ENCODE data around the gene ULK3.

DNA sequence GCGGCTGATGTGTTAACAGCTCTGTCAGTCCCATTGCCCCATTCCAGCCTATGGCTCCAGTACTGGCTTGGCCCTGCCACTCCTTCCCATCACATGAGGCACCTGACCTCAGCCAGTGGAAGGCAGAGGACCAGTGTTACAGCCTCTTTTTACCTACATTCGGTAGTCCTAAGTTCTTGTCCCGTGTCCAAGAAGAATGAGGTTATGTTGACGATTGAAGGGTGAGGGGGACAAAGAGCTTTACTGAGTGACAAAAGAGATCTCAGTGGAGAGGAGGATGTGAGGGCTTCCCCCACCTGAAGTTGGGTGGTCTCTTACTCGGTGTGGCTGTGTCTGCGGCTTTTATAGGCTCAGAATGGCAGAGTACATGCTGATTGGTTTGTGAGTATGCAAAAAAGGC lies 39.6 kb upstream of the ULK3 start:
- TF ChIP-seq, protein P1, sequence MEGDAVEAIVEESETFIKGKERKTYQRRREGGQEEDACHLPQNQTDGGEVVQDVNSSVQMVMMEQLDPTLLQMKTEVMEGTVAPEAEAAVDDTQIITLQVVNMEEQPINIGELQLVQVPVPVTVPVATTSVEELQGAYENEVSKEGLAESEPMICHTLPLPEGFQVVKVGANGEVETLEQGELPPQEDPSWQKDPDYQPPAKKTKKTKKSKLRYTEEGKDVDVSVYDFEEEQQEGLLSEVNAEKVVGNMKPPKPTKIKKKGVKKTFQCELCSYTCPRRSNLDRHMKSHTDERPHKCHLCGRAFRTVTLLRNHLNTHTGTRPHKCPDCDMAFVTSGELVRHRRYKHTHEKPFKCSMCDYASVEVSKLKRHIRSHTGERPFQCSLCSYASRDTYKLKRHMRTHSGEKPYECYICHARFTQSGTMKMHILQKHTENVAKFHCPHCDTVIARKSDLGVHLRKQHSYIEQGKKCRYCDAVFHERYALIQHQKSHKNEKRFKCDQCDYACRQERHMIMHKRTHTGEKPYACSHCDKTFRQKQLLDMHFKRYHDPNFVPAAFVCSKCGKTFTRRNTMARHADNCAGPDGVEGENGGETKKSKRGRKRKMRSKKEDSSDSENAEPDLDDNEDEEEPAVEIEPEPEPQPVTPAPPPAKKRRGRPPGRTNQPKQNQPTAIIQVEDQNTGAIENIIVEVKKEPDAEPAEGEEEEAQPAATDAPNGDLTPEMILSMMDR (IDR thresholded peaks at IDR 0.05 in 2 of 3, conservative IDR thresholded peaks at IDR 0.05 in 1 of 3; ENCODE audit: borderline replicate concordance in 1 of 3, insufficient read depth in 1 of 3, low read depth in 2 of 3, low read length in 2 of 3): no peak
- TF ChIP-seq EZH2phosphoT487 (IDR thresholded peaks at IDR 0.05; ENCODE audit: borderline replicate concordance) (no peak), YY1 (IDR thresholded peaks at IDR 0.05; ENCODE audit: extremely low read depth, insufficient replicate concordance, low read depth, low read length) (no peak), POLR2A (IDR thresholded peaks at IDR 0.05; ENCODE audit: borderline replicate concordance, extremely low read depth, insufficient read depth, insufficient read length) (no peak), SRF (IDR thresholded peaks at IDR 0.05; ENCODE audit: low read depth) (no peak), EZH2 (IDR thresholded peaks at IDR 0.05) (no peak), ZFX (IDR thresholded peaks at IDR 0.05) (no peak), POLR2AphosphoS5 (IDR thresholded peaks at IDR 0.05; ENCODE audit: low read depth, low read length) (no peak), MAX (IDR thresholded peaks at IDR 0.05) (no peak), SIN3A (IDR thresholded peaks at IDR 0.05; ENCODE audit: low read depth) (no peak), RAD21 (IDR thresholded peaks at IDR 0.05; ENCODE audit: low read depth) (no peak), SP1 (IDR thresholded peaks at IDR 0.05; ENCODE audit: low read depth) (no peak), JUND (IDR thresholded peaks at IDR 0.05) (no peak)
